Measurements from ENCODE around the gene ZC3H13. TPM values are rescaled to one million over a fixed set of nuclear protein-coding genes. Genes with fewer than 3 reads are reported as not detected.

ZC3H13 gene
- total RNA-seq, 2 donors from 2014 or later: 48.6 to 58.9 TPM

DNA sequence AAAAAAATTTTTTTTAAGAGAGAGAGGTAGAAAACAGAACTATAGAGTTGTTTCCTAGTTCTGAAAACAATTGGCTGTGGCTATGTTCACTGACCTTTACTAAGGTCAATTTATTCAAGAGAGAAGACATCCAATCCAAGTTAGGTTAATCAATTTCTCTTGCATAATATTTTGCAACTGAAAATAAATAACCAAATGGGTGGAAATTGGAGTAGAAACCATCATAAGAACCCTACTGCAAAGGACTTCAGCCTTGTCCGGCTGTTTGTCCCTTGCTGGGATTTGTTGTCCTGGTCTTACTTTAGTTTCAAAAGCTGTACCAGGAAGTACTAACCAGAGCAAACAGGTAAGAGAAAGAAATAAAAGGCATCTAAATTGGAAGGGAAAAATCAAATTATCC is 23.3 kb upstream of the ZC3H13 start:
- no peak for DNase-seq (ENCODE audit: low spot score)
- intact Hi-C loops (cut with DNase I): no loop called here

DNA sequence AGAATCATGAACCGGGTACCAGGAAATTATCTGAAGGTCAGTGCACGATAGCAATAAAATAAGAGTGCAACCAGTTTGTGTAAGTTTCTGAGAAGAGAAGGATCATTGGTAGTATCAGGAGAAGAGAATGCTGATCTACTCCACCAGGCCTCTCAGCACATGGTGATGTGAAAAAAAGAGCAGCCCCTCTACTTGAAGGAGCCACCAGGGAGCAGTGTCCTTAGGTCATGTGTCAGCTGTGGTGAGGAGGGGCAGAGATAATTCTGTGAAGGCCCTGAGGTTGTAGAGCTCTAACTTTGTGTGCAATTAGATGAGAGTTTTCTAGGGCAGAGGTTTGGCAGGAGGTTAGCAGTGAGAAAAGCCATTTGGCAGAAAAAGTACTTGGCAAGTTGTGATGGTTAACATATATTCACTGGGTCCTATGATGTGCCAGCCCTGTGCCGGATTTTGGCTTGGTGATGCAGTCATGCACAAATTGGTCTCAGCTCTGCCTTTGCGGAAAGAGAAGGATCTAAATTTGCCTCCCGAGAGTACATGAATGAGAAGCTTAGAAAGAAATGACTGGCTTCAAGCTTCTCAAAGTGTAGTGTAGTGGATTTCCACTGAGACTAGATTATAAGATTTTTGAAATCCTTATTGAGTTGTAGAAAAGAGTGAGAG is 19.2 kb upstream of the ZC3H13 start:
- intact Hi-C loops (cut with DNase I): no loop called here
- DNase-seq (ENCODE audit: low spot score): no peak

DNA sequence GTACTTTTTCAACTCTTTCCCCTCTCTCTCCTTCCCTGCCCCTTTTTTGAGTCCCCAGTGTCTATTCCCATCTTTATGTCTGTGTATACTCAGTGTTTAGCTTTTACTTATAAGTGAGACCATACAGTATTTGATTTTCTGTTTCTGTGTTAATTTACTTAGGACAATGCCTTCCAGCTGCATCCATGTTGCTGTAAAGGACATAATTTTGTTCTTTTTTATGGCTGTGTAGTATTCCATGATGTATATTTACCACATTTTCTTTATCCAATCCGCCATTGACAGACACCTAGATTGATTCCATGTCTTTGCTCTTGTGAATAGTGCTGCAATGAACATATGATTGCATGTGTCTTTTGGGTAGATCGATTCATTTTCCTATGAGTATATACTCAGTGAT is 10.7 kb upstream of the ZC3H13 start:
- DNase-seq (ENCODE audit: low spot score): no peak

DNA sequence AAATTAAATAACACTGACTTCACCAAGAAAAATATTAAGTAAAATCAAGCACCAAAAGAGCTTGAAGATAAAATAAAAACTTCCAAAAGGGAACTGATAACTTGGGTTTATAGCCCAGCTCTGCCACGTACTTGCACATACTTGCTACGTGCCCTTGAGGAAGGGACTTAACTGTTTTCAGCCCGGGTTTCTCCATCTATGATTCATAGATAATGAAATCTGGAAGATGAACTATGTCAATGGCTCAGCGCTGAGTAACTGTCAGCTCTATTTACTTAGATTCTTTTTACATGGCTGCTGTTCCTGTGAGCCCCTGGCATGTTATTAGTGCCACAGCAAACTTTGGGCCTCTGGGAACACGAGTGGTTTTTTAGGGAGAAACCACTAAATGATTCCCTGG is 9.6 kb upstream of the ZC3H13 start:
- intact Hi-C loops (cut with DNase I): no loop called here
- no peak for DNase-seq (ENCODE audit: low spot score)

More for the DNA sequence above, 10.7 kb upstream of the ZC3H13 start:
- intact Hi-C loops (cut with DNase I): no loop called here

DNA sequence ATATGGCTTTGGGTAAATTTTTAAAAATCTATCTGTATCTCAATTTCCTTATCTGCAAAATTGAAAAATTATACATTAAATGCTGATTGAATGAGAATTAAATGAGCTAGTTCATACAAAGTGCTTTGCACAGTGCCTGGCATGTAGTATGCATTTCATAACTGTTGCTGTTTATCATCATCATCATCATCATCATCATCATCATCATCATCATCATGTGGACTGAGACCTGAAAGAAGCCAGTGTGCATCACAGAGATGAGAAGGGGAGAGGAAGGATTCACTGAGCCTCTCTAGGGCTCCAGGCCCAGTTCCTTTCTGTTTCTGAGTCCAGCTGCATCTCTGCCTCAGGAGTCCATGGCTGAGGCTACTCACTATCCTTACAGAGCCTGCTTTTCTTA is 6.9 kb upstream of the ZC3H13 start:
- intact Hi-C loops (cut with DNase I): no loop called here
- no peak for DNase-seq (ENCODE audit: low spot score)

DNA sequence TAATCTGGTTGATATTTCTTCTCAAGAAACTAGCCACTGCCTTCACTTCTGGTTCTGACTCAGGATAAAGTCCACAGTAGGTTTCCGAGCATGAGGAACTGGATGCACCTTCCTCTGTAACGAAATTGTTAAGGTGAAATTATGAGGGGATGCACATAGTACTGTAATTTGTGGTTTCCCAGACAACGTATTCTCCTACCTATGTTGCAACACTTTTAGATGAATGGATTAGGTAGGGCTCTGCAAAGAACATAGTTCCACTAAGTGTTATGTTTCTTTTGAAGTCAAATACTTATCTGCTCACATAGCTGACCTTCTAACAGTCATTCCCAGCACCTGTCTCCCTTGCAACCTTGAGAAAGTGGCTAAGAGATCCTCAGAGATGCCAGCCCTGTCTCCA is 5.7 kb upstream of the ZC3H13 start:
- intact Hi-C loops (cut with DNase I): no loop called here
- no peak for DNase-seq (ENCODE audit: low spot score)

DNA sequence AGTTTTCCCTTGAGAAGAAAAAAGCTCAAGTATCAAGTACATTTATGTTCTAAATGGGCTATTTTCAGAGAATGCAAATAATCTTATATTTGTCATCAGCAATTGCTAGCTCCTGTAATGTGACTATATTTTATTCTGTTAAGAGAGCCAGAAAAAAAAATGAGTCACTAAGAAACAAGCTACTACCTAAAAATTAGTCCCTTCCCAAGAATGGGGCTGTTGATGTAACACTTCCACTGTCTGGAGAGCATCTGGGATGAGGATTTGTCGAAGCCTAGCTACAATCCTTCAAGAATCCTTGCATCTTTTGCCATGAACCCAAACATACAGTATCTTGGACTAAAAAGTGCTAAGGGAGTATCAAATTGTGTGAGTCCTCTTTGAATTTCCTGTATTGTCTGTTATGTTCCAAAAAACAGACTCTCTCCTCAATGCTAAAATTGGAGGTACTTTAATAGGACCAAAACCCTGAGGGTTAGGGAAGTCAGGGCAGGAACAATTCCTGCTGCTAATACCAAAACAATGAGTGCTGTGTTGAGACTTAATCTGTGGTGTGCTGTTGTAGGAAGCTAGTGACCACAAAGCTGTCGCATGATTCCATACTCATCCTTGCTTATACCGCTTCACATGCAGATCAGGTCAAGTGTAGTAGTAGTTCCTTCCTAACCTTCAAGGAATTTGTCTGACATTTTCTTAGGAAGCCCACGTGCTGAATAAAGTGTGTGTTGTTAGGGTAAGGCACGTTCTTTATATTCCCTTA is 4.9 kb upstream of the ZC3H13 start:
- no peak for DNase-seq (ENCODE audit: low spot score)
- intact Hi-C loops (cut with DNase I): no loop called here

DNA sequence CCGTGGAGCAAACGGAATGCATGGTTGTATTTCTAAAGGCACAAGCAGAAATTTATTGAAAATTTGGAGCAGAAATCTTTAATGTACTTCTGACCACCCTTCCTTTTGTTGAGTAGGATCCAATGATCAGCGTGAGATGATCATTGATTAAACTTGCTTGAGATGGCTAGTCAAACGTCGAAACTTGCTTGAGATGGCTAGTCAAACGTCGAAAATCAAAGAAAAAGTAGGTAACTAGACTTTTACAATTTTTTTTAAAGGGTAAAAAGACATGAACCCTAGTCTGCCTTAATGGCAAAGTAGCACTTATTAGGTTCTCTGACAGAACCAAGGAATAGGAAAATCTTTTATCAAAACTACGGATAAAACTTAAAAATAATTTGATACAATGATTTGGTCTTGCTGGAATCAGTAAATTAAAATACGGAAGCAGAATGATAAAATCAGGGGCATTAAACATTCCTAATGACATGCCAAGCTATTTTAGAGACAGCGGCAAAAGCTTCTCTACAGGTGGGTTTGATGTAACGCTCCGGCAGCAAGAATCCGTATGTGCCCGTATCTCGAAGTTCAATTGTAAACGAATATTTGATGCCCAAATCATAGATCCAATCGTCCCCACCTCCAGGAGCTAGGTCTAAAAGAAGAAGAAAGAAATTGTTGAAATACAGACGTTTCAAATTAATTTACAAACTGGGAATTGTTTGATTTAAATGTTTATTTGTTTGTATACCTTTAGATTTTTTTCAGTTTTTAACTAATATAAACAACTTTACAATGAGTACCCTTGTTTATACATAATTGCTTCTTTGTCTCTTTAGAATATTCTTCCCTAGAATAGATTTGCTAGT is 841 bp upstream of the ZC3H13 start:
- intact Hi-C loops (cut with DNase I): no loop called here
- DNase-seq (ENCODE audit: low spot score): no peak

DNA sequence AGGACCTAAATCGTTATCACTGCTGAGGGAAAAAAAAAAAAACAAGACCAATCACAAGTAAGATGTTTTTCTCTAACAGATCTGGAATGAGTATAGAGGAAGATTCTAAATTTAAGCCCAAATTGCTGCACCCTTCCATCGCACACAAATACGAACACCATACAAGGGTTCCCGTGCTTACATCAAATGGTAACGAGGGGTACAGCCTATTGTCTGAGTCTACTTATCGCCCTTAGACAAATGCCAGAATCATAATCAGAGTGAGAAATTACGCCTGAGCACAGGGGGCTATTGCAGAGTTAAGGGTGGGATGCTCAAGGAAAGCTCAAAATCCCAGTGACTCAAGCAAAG is 603 bp downstream of the ZC3H13 start:
- intact Hi-C loops (cut with DNase I): no loop called here
- no peak for DNase-seq (ENCODE audit: low spot score)

DNA sequence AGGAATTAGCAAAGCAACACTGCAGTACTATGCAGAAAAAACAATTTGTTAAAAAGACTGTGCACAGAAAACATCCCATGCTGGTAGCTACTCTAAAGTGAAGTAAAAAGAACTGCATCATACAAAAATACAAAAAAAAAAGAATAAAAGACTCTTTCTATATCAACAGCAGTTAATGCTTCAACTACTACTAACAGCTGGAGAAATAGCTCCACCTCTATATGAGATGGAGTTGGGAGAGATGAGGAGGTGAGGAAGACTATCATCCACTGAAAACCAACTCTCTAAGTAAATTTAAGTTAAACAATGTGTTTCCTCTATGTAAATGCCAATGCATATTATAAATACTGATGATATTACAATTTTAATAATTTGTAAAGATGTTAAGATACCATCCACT is 1.8 kb downstream of the ZC3H13 start:
- no peak for DNase-seq (ENCODE audit: low spot score)
- intact Hi-C loops (cut with DNase I): no loop called here

DNA sequence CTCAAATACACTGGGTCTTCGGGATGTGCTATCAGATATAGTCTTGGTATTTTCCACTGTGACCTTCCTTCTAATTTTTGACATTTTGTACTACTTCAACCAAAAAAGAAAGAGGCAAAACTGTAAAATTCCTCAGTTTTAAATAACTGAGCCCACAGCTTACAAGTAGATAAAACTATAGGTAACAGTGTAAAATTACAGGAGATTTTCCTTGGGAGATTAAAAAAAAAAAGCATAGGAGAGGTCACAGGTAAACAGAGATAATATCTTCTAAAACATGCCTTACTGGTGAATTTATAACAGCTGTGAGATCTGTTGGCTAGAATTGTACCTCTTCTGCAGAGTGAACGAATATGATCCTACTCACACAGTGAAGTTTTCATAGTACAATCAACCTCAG is 7.1 kb downstream of the ZC3H13 start:
- no peak for DNase-seq (ENCODE audit: low spot score)
- intact Hi-C loops (cut with DNase I): loop anchor here in 1 of 2 donors (2.0 kb wide), 1 partner anchor 37 kb away; no protein-coding TSS in a partner anchor

DNA sequence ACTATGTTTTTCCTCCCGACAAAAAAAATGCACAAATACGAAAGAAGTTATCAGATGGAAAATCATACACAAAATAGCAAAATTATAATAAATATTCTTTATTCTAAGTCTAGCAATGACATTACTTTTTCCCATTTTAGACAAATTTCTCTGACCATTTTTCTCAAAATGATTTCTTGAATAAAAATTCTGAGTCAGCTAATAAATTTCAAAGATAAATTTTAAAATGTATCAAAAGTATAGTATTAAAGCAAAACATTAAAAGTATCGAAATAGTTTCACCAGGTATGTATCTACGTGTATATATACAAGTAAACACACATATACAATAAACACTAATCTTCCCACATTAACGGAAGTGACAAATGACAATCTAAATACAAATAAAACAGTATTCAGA is 8.9 kb downstream of the ZC3H13 start:
- no peak for DNase-seq (ENCODE audit: low spot score)
- intact Hi-C loops (cut with DNase I): loop anchor here in 1 of 2 donors (2.0 kb wide), 1 partner anchor 39 kb away; no protein-coding TSS in a partner anchor

DNA sequence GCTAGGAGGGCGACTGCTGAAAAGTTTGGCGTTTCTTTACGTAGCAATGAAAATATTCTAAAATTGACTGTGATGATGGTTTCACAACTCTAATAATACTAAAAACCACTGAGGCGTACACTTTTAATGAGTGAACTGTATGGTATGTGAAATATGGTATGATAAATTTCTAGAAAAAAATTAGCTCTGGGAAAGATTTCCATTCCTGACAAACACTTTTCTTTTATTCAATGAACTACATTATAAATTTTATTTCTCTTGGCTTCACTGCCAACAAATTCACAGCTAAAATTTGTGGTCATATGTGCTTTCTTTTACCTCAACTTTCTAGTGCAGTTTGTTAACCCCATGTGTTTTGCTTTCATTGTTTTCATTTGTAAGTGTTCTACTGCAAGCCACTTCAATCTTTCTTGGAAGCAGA is 11.1 kb downstream of the ZC3H13 start:
- intact Hi-C loops (cut with DNase I): no loop called here
- DNase-seq (ENCODE audit: low spot score): no peak

DNA sequence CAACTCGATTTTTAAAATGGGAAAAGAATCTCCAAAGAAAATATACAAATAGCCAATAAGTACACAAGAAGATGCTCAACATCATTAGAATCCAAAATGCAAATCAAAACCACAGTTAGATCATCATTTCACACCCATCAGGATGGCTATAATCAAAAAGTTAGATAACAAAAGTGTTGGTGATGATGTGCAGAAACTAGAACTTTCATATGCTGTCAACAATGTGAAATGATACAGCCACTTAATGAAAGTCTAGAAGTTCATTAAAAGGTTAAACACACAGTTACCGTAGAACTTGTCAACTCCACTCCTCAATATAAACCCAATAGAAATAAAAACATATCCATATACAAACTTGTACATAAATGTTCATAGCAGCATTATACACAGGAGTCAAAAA is 11.8 kb downstream of the ZC3H13 start:
- intact Hi-C loops (cut with DNase I): no loop called here
- DNase-seq (ENCODE audit: low spot score): no peak

DNA sequence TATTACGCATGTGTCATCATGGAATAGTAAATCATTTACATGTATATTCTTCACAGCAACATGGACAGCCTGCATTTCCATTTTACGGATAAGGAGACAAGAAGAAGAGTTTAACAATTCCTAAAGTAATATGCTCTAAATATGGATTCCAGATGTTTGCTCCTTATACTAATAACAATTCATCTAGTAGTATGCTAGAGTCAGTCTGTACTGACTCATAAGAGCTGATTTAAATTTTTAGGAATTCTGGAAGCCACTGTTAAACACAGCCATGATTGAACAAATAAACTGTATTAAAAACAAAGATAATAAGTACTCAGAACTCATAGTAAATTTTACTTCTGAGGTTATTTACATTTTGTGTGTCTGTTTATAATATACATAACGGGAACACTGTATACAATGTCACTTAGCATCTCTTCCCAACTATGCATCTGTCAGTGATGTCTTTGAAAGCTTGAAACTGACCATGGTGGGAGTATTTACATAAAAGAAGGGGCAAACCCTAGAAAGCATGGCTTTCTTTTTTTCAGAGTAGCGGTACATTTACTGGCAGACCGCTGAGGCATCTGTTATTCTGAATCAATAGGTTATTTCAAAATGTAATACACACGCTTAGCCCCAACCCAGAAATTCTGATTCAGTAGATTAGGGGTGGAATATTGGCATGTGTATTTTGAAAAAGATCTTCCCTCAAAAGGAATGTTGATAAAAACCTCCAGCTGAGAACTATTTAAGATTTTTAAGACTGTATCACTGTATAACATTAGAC is 12.9 kb downstream of the ZC3H13 start:
- intact Hi-C loops (cut with DNase I): no loop called here
- no peak for DNase-seq (ENCODE audit: low spot score)

DNA sequence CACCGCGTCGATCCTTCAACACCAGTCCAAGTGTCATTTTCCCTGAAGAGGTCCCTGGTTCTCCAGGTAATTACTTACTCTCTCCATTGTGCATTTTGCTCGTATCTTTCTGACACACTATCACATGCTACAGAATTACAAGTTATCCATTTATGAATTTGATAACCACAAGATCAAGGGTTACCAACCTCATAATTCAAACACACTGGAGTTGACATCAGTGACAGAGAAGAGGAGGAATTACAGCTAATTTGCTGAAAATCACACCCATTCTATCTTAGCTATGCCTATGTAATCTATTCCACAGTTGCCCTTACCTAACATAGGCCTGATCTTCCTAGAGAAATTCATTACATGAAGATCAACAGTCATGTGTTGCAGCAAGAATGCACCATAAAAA is 14.2 kb downstream of the ZC3H13 start:
- intact Hi-C loops (cut with DNase I): no loop called here
- no peak for DNase-seq (ENCODE audit: low spot score)

DNA sequence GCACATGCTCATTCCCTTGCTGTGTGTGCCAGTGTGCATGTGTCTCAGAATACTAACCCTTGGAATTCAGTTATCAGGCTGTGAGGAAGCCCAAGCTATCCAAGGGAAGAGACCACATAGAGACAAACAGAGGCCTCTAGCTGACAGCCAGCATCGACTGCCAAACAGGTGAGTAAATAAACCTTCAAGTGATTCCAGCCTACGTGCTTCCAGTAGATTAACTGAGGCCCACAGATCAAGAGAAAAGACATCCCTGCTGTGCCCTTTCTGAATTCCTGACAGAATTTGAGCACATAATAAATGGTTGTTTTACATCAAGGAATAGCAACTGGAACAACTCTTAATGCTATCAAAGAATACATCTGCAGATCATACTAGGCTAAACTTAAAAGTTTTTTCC is 17.5 kb downstream of the ZC3H13 start:
- DNase-seq (ENCODE audit: low spot score): no peak
- intact Hi-C loops (cut with DNase I): no loop called here

DNA sequence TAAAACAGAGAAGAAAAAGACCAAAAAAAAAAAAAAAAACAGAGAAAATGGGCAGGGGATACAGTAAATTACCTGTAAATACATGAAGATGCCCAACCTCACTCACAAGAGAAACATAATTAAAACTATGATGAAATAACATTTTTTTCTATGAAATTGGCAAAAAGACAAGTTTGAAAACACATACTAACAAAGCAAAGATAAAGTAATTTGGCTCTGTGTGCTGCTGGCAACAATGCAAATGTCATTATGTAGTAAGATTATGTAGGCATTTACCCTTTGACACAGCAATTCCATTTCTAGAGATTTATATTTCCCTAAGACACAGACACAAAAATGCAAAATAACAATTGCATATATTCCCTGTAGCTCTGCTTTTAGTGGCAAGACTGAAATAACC is 20.2 kb downstream of the ZC3H13 start:
- intact Hi-C loops (cut with DNase I): no loop called here
- DNase-seq (ENCODE audit: low spot score): no peak

DNA sequence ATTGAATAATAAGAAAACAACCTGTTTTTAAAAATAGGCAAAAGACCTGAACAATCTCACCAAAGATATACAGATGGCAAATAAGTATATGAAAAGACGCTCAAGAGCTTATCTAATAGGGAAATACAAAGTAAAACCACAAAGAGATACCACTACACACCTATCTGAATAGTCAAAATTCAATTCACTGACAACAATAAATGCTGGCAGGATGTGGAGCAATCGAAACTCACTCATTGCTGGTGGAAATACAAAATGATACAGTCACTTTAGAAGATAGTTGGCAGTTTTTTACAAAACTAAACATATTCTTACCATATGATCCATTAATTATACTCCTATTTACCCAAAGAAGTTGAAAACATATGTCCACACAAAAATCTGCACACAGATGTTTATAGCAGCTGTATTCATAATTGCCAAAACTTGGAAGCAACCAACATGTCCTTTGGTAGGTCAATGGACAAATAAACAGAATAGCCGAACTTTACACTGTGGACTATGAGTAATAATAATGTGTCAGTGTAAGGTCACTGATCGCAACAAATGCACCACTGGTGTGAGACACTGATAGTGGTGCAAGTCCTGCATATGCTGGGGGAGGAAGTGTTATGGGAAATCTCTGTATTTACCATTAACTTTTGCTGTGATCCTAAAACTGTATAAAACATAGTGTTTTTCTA is 20.8 kb downstream of the ZC3H13 start:
- intact Hi-C loops (cut with DNase I): no loop called here
- DNase-seq (ENCODE audit: low spot score): no peak

All from posterior vena cava (tissue), 2 donors.